Cardiac fibroblast (primary cell): ENCODE results near the gene CHST3.
"Not testable (repeated sequence)": the region's sequence is repeated elsewhere in the genome, so short reads cannot be mapped to it uniquely, and the experiment has no call there.

ENCODE experiments used
- DNase-seq, 2 donors: peaks; one replicate each; pipeline versions ENCODE4 v3.0.0 to v3.0.0-alpha.2; 2010; ENCODE audit warnings: low read depth in 2 of 2
- H3K4me3 ChIP-seq, 2 donors: replicated peaks in 1 of 2; 1 replicate in 1 of 2; 2 replicates in 1 of 2; pipeline ENCODE4 v1.5.1; 2011; ENCODE audit warnings: low read depth in 2 of 2, low read length in 2 of 2, mild to moderate bottlenecking in 2 of 2, moderate library complexity in 1 of 2
- CTCF ChIP-seq: IDR thresholded peaks from one replicate; pipeline ENCODE4 v1.5.1; 2011; ENCODE audit warnings: low read depth, mild to moderate bottlenecking, low read length, inconsistent platforms

Gene CHST3

GRCh38 chr10:71982269-71983178, 18.3 kb downstream of the CHST3 start:
- H3K4me3 ChIP-seq, result no peak overlapping the region
- TF ChIP-seq CTCF, result no peak
- peak in 1 of 2 donors; percentile 26 for DNase-seq

GRCh38 chr10:71984126-71984808, 20.1 kb downstream of the CHST3 start:
- TF ChIP-seq CTCF, result no peak
- no peak for DNase-seq
- no peak overlapping the region for H3K4me3 ChIP-seq

GRCh38 chr10:71984809-71985388, 20.7 kb downstream of the CHST3 start:
- no peak for DNase-seq
- TF ChIP-seq CTCF, result no peak
- H3K4me3 ChIP-seq, result no peak overlapping the region

GRCh38 chr10:71985542-71986250, 21.5 kb downstream of the CHST3 start:
- no peak for TF ChIP-seq CTCF
- DNase-seq, result peak; percentile 77 to 94
- H3K4me3 ChIP-seq, result no peak overlapping the region

- DNase-seq, H3K4me3 ChIP-seq: not testable (repeated sequence)
Measured at GRCh38 chr10:71988895-71989294, 24.7 kb downstream of the CHST3 start.

- TF ChIP-seq CTCF, result no peak
- DNase-seq, result peak in 1 of 2 donors; percentile 38
- H3K4me3 ChIP-seq, result no peak overlapping the region
Measured at GRCh38 chr10:71989661-71990454, 25.7 kb downstream of the CHST3 start.
